SK-N-SH (cell line): Measurements from ENCODE around the gene TAF11L10. TPM values are rescaled to one million over a fixed set of nuclear protein-coding genes. Genes with fewer than 3 reads are reported as not detected.
A peak's percentile ranks its signal among the peaks of the same experiment; 100 is the strongest.

Experiments used
- CTCF ChIA-PET: fragments of 300-600, 350-600 bp; formaldehyde crosslinking; extraction: SDS; loops from one replicate; lab custom pipeline; 2021; lab: Yijun Ruan, JAX
- POLR2A ChIA-PET: fragments of 350-600 bp; sonication (Branson Sonifier 250); formaldehyde crosslinking; extraction: SDS; loops from one replicate; lab custom pipeline; 2020; ENCODE audit warnings: antibody characterized with exemption, inconsistent platforms; lab: Yijun Ruan, JAX
- DNase-seq: peaks from one replicate; pipeline ENCODE4 v3.0.0; 2012
- H2AFZ ChIP-seq: fragments of 200-600 bp; sonication (generic); 2 replicates; pipeline ENCODE4 v1.8.1; 2016; ENCODE audit warnings: antibody characterized with exemption, mild to moderate bottlenecking, low read depth
- H3F3A ChIP-seq: fragments of 200-600 bp; sonication (generic); replicated peaks from 2 replicates; pipeline ENCODE3; 2016; ENCODE audit warnings: antibody characterized with exemption, mild to moderate bottlenecking; ENCODE audit not compliant: insufficient read depth
- H3K27ac ChIP-seq, 2 experiments: fragments of 200-500 bp in 1 of 2; fragments of 200-600 bp in 1 of 2; sonication (Bioruptor generic) in 1 of 2; sonication (generic), shearing (Covaris generic) in 1 of 2; 2 replicates each; pipeline versions ENCODE4 v1.5.1 to v1.6.1; 2014 to 2016; ENCODE audit warnings: low read depth in 2 of 2, inconsistent platforms in 1 of 2, low read length in 1 of 2, mild to moderate bottlenecking in 1 of 2, mixed read lengths in 1 of 2
- H3K27me3 ChIP-seq: fragments of 200-600 bp; sonication (generic), shearing (Covaris generic); 2 replicates; pipeline ENCODE4 v1.6.1; 2016; ENCODE audit warnings: mixed run types; ENCODE audit not compliant: insufficient read depth
- H3K36me3 ChIP-seq, 2 experiments: fragments of 200-500 bp in 1 of 2; fragments of 200-600 bp in 1 of 2; sonication (Bioruptor generic) in 1 of 2; sonication (generic) in 1 of 2; replicated peaks in 1 of 2; 2 replicates each; pipeline versions ENCODE3 to v1.5.1; 2014 to 2016; ENCODE audit warnings: low read length in 1 of 2, mild to moderate bottlenecking in 1 of 2; ENCODE audit not compliant: insufficient read depth in 2 of 2, control insufficient read depth in 1 of 2
- H3K4me1 ChIP-seq, 2 experiments: fragments of 200-500 bp in 1 of 2; fragments of 200-600 bp in 1 of 2; sonication (Bioruptor generic) in 1 of 2; sonication (generic), shearing (Covaris generic) in 1 of 2; 2 replicates each; pipeline versions ENCODE4 v1.5.1 to v1.6.1; 2014 to 2016; ENCODE audit warnings: low read depth in 1 of 2, low read length in 1 of 2, mixed run types in 1 of 2; ENCODE audit not compliant: insufficient read depth in 2 of 2, control insufficient read depth in 1 of 2
- H3K4me2 ChIP-seq: fragments of 200-600 bp; sonication (generic), shearing (Covaris generic); 2 replicates; pipeline ENCODE4 v1.6.1; 2017; ENCODE audit warnings: mixed run types
- H3K4me3 ChIP-seq, 2 experiments: fragments of 200-500 bp in 1 of 2; fragments of 200-600 bp in 1 of 2; sonication (Bioruptor generic) in 1 of 2; sonication (generic), shearing (Covaris generic) in 1 of 2; 2 replicates each; pipeline versions ENCODE4 v1.5.1 to v1.8.1; 2014 to 2016; ENCODE audit warnings: low read depth in 2 of 2, inconsistent platforms in 1 of 2, low read length in 1 of 2, mild to moderate bottlenecking in 1 of 2, mixed read lengths in 1 of 2, moderate library complexity in 1 of 2
- H3K79me2 ChIP-seq: fragments of 200-600 bp; sonication (generic); 2 replicates; pipeline ENCODE4 v1.8.1; 2017; ENCODE audit warnings: mild to moderate bottlenecking; ENCODE audit not compliant: insufficient read depth
- H3K9ac ChIP-seq: fragments of 200-600 bp; sonication (generic); 2 replicates; pipeline ENCODE4 v1.6.1; 2017; ENCODE audit warnings: mixed run types
- H3K9me2 ChIP-seq: fragments of 200-600 bp; sonication (generic); 2 replicates; pipeline ENCODE4 v1.6.1; 2017; ENCODE audit warnings: mixed run types
- H3K9me3 ChIP-seq: fragments of 200-600 bp; sonication (generic); 2 replicates; pipeline ENCODE4 v1.6.1; 2017; ENCODE audit warnings: mixed run types, mild to moderate bottlenecking, moderate library complexity
- H4K20me1 ChIP-seq: fragments of 200-600 bp; sonication (generic); 2 replicates; pipeline ENCODE4 v1.6.1; 2017; ENCODE audit warnings: mild to moderate bottlenecking, mixed run types; ENCODE audit not compliant: insufficient read depth
- ELF1 ChIP-seq: IDR thresholded peaks from 2 replicates; pipeline ENCODE4 v1.4.0; 2012
- FOSL2 ChIP-seq: IDR thresholded peaks from 2 replicates; pipeline ENCODE4 v1.4.0; 2012; ENCODE audit warnings: low read depth, mild to moderate bottlenecking, moderate library complexity, borderline replicate concordance
- FOXJ3 ChIP-seq: sonication (generic); formaldehyde crosslinking; IDR thresholded peaks from 2 replicates; pipeline ENCODE4 v1.5.1; 2020; ENCODE audit warnings: mild to moderate bottlenecking, missing genetic modification reagents
- GABPA ChIP-seq: IDR thresholded peaks from 2 replicates; pipeline ENCODE4 v1.4.0; 2012; ENCODE audit warnings: low read depth, mild to moderate bottlenecking
- MXI1 ChIP-seq: IDR thresholded peaks from 2 replicates; pipeline ENCODE4 v1.6.1; 2012; ENCODE audit warnings: mild to moderate bottlenecking, low read depth, low read length, improper control_type of control experiment
- RAD21 ChIP-seq: IDR thresholded peaks from 2 replicates; pipeline ENCODE4 v1.6.1; 2012; ENCODE audit warnings: mild to moderate bottlenecking, low read length
- SMC3 ChIP-seq: IDR thresholded peaks from 2 replicates; pipeline ENCODE4 v1.6.1; 2012; ENCODE audit warnings: low read depth, low read length, improper control_type of control experiment
- TEAD4 ChIP-seq: IDR thresholded peaks from 2 replicates; pipeline ENCODE4 v1.4.0; 2012; ENCODE audit warnings: mild to moderate bottlenecking, borderline replicate concordance; ENCODE audit not compliant: insufficient read depth
- ZBTB33 ChIP-seq: IDR thresholded peaks from 2 replicates; pipeline ENCODE4 v1.4.0; 2012; ENCODE audit warnings: low read depth, borderline replicate concordance
- WGBS: methylation state at CpG from one replicate; pipeline ENCODE4 v1.1.6; 2017; ENCODE audit warnings: low lambda C conversion rate; 5-methylcytosine and 5-hydroxymethylcytosine counted together
- polyA plus RNA-seq, 3 experiments: library from polyadenylated mRNA; depleted of rRNA; stranded (reverse); fragments of >200 nt; gene quantifications; 2 replicates each; pipeline ENCODE4 v1.2.3, GENCODE V29; 2012
- TF ChIP-seq, protein P1 (sequence below): fragments of 200-600 bp; sonication (generic); IDR thresholded peaks from 2 replicates; pipeline ENCODE4 v1.6.1; 2017; ENCODE audit warnings: antibody characterized with exemption, mild to moderate bottlenecking, moderate library complexity
- TF ChIP-seq, protein P2 (sequence below): fragments of 150-350 bp; IDR thresholded peaks from 2 replicates; pipeline ENCODE4 v1.6.1; 2016; ENCODE audit warnings: mild to moderate bottlenecking, low read depth, low read length
- TF ChIP-seq, protein P3 (sequence below): IDR thresholded peaks from 2 replicates; pipeline ENCODE4 v1.4.0; 2012; ENCODE audit warnings: low read depth

The TAF11L10 gene
- polyA plus RNA-seq, 1 of the 3 experiments (the other 2 are of a cell fraction) = not detected

- TF ChIP-seq GABPA = no peak
- TF ChIP-seq, protein P1, sequence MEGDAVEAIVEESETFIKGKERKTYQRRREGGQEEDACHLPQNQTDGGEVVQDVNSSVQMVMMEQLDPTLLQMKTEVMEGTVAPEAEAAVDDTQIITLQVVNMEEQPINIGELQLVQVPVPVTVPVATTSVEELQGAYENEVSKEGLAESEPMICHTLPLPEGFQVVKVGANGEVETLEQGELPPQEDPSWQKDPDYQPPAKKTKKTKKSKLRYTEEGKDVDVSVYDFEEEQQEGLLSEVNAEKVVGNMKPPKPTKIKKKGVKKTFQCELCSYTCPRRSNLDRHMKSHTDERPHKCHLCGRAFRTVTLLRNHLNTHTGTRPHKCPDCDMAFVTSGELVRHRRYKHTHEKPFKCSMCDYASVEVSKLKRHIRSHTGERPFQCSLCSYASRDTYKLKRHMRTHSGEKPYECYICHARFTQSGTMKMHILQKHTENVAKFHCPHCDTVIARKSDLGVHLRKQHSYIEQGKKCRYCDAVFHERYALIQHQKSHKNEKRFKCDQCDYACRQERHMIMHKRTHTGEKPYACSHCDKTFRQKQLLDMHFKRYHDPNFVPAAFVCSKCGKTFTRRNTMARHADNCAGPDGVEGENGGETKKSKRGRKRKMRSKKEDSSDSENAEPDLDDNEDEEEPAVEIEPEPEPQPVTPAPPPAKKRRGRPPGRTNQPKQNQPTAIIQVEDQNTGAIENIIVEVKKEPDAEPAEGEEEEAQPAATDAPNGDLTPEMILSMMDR = peak; percentile 29
- TF ChIP-seq, all 33 proteins: peak for 1
- Histone ChIP-seq H3K27me3 (no peaks in the 10 kb centered on the region), H4K20me1 (no peaks in the 10 kb centered on the region), H3K36me3 (no peaks in the 10 kb centered on the region), H3K9ac (no peak overlapping the region), H3K9me3 (no peaks in the 10 kb centered on the region), H3K27ac (no peak overlapping the region), H3K4me2 (no peak overlapping the region), H3K4me3 (no peak overlapping the region), H2AFZ (no peak overlapping the region), H3F3A (no peaks in the 10 kb centered on the region), H3K4me1 (no peaks in the 10 kb centered on the region), H3K9me2 (no peaks in the 10 kb centered on the region), H3K79me2 (no peaks in the 10 kb centered on the region)
- peak; percentile 27 for DNase-seq
- ChIA-PET POLR2A (no interaction called here), CTCF (no interaction called here)
- WGBS = 69% methylated on average over 5 of the region's 17 CpGs
Measured at GRCh38 chr5:17620627-17621026, 23.0 kb upstream of the TAF11L10 start.

DNA sequence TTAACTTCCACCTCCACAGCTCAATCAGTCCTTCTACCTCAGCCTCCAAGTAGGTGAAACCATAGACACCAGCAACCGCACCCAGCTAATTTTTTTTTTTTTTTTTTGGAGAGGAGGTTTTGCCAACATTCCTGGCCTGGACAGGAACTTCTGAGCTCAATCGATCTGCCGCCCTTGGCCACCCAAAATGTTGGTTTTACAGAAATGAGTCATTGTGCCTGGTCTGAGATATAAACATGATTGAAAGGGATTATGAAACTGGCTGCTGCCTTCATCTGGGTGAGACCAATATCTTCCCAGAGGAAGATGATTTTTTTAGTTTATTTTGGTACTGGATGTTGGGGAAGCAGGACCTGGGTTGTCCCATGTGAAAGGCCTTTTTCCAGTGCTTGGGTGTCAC is 21.7 kb upstream of the TAF11L10 start:
- H3K4me1 ChIP-seq = no peaks in the 10 kb centered on the region

More for the DNA sequence above, 21.7 kb upstream of the TAF11L10 start:
- Histone ChIP-seq H3K9me2 (no peaks in the 10 kb centered on the region), H3F3A (no peaks in the 10 kb centered on the region), H3K27ac (no peak overlapping the region), H4K20me1 (no peaks in the 10 kb centered on the region), H3K9me3 (no peaks in the 10 kb centered on the region), H3K36me3 (no peaks in the 10 kb centered on the region), H3K4me3 (no peak overlapping the region), H3K9ac (no peak overlapping the region), H3K79me2 (no peaks in the 10 kb centered on the region), H3K27me3 (no peaks in the 10 kb centered on the region), H2AFZ (no peak overlapping the region), H3K4me2 (no peak overlapping the region)
- no peak for DNase-seq
- TF ChIP-seq RAD21 (no peak), FOXJ3 (CRISPR knock-in tag) (no peak), MXI1 (no peak), ELF1 (no peak), ZBTB33 (no peak), FOSL2 (no peak), TEAD4 (no peak), SMC3 (no peak)
- TF ChIP-seq, protein P2, sequence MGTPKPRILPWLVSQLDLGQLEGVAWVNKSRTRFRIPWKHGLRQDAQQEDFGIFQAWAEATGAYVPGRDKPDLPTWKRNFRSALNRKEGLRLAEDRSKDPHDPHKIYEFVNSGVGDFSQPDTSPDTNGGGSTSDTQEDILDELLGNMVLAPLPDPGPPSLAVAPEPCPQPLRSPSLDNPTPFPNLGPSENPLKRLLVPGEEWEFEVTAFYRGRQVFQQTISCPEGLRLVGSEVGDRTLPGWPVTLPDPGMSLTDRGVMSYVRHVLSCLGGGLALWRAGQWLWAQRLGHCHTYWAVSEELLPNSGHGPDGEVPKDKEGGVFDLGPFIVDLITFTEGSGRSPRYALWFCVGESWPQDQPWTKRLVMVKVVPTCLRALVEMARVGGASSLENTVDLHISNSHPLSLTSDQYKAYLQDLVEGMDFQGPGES = no peak
- TF ChIP-seq, protein P3, sequence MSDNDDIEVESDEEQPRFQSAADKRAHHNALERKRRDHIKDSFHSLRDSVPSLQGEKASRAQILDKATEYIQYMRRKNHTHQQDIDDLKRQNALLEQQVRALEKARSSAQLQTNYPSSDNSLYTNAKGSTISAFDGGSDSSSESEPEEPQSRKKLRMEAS = no peak
- 38% methylated on average over 3 of the region's 3 CpGs for WGBS
- POLR2A ChIA-PET = no interaction called here
- CTCF ChIA-PET = no interaction called here
